Astrocyte (in vitro differentiated cells and primary cell): ENCODE results near the gene FHIT.

ENCODE experiments used
- CTCF ChIP-seq: IDR thresholded peaks from 2 replicates; pipeline ENCODE4 v1.5.1; 2011; ENCODE audit warnings: low read depth, mild to moderate bottlenecking, inconsistent platforms, low read length, moderate library complexity; ENCODE audit not compliant: insufficient read depth
- EZH2 ChIP-seq: IDR thresholded peaks from 2 replicates; pipeline ENCODE4 v1.6.1; 2012; ENCODE audit warnings: mild to moderate bottlenecking, low read length, inconsistent platforms; ENCODE audit not compliant: insufficient read depth

- no peak for TF ChIP-seq CTCF
- no peak for TF ChIP-seq EZH2
Measured at GRCh38 chr3:60033901-60034453, 1217.3 kb downstream of the FHIT start.
